Neural progenitor cell (in vitro differentiated cells): Measurements from ENCODE around the gene ZNF148.

Source experiments
- CTCF ChIP-seq: fragments of 200-600 bp; sonication (generic); IDR thresholded peaks from 2 replicates; pipeline ENCODE4 v1.5.1; 2017; ENCODE audit warnings: antibody characterized with exemption, mild to moderate bottlenecking
- EZH2 ChIP-seq: fragments of 200-600 bp; sonication (generic); IDR thresholded peaks from 2 replicates; pipeline ENCODE4 v1.6.1; 2017; ENCODE audit warnings: antibody characterized with exemption, mild to moderate bottlenecking, moderate library complexity

- TF ChIP-seq CTCF (no peak), EZH2 (no peak)
Observed at GRCh38 chr3:125353659-125354058, 21.5 kb downstream of the ZNF148 start.
